Epidermal melanocyte (primary cell): ENCODE results near the gene XPA.
"Not testable (repeated sequence)": the region's sequence is repeated elsewhere in the genome, so short reads cannot be mapped to it uniquely, and the experiment has no call there.

Experiments used
- DNase-seq: peaks from one replicate; pipeline ENCODE4 v3.0.0; 2011; ENCODE audit warnings: low spot score; ENCODE audit not compliant: insufficient read length

XPA gene

GRCh38 chr9:97696803-97697601, at the start of gene XPA:
TSS of gene XPA (minus strand) at chr9:97697340. CDS start at chr9:97697292, 48 bp downstream.
- peak; percentile 94 for DNase-seq

GRCh38 chr9:97744710-97745708, 47.9 kb upstream of the XPA start:
- no peak for DNase-seq

GRCh38 chr9:97744025-97744424, 46.9 kb upstream of the XPA start:
- not testable (repeated sequence) for DNase-seq

- no peak for DNase-seq
Measured at GRCh38 chr9:97742545-97742944, 45.4 kb upstream of the XPA start.

DNA sequence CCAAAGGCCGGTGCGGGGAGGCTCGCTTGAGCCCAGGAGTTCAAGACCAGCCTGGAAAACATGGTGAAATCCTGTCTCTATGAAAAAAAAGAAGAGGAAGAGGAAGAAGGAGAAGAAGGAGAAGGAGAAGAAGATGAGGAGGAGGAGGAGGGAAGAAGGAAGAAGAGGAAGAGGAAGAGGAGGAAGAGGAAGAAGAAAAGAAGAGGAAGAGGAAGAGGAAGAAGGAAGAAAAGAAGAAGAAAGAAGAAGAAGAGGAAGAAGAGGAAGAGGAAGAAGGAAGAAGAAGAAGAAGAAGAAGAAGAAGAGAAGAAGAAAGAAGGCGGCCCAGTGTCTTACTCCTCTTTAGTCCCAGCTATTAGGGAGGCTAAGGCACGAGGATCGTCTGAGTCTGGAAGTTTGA, 44.8 kb upstream of the XPA start:
- DNase-seq, result no peak

GRCh38 chr9:97740848-97741821, 44.0 kb upstream of the XPA start:
- DNase-seq, result no peak

DNA sequence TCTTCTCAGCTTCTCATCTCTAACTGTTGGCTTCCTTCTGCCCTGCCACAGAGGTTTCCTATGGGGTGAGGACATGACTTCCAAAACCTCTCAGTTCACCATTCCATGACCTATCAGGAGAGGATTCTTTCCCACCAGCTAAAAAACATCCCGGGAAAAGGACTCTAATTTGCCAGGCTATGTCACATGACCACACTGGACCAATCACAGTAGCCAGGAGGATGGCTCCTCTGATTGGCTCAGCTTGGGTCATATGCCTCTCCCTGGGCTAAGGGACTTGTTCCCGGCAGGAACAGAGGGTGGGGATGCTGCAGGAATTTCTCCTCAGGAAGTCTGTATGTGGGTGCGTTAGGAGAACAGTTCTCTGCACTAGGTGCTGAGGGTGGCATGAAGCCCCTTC, 40.3 kb upstream of the XPA start:
- DNase-seq, result no peak

DNA sequence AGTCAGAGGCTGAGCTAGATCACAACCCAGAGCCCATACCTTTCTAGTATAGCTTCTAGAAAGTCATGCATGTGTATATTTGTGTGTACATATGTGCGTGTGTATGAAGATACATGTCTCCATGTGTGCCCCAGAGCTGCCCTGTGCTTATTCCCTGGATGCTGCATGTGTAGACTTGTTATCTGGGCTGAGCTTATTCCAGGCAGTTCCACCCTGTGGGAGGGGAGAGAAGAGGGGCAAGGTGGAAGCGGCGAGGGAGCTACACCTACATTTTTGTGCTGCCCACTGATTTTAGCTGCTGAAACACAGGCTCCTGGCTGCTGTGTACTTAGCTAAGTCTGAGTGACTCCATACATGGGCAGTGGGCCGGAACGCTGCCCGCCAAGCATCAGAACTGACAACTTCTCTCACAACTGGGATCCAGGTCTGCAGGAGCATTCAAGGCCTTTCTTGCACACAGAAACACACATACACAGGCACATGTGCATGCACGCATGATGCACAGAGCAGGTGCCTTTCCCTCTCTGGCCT, 38.0 kb upstream of the XPA start:
- no peak for DNase-seq

DNA sequence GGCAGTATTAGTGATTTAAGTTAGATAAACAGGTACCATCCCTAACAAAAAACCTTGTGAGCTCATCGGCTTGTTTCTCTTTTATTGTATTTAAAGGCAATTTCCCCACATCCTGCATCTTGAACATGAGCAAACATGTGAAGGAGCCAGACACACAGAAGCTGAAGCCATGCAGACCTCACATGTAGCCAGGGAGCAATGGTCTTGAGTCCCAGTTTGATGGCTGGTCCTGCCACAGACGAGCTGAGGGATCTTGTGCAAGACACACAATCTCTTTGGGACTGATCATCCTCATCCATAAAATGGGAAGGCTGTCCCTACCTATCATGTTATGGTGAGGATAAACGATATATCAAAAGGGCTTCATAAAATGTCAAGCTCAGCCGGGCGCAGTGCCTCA, 29.6 kb upstream of the XPA start:
- no peak for DNase-seq

DNA sequence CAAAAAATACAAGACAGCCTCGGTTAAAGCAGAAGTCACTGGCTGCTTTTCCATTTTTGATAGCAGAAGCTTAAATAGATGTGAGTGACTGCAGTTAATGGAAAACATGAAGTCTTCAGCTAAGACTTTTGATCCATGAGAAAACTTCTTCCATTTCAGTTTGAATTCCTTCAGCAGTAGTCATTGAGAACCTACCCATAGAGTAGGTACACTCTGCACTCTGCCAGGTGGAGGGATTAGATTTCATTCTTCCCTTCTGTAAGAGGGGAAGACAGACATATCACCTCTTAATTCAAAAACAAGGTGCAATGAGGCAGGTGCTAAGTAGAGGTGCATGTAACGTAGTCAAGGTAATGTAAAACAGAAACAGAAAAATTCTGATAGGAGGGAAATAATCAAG, 26.7 kb upstream of the XPA start:
- DNase-seq, result no peak

- no peak for DNase-seq
Measured at GRCh38 chr9:97722331-97722730, 25.2 kb upstream of the XPA start.

- DNase-seq, result no peak
Measured at GRCh38 chr9:97721396-97721795, 24.3 kb upstream of the XPA start.

DNA sequence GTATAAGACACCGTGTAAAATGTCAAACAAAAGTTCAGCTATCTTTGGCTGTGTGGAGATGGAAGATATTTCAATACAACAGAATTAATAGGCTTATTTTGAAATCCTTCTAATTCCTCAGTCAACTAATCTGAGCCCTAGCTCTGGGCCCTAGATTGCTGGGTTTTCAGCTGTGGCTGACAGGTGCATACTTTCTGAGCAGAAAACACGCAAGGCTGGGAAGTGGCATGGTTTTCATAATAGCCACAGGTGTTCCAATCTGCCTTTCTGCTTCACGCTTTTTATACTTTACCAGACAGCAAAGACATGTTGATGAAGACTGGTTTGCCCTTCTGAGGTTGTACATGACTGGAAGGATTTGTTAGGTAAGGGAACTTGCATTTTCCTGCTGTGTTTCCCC, 20.7 kb upstream of the XPA start:
- DNase-seq, result no peak

- no peak for DNase-seq
Measured at GRCh38 chr9:97714435-97714834, 17.3 kb upstream of the XPA start.

DNA sequence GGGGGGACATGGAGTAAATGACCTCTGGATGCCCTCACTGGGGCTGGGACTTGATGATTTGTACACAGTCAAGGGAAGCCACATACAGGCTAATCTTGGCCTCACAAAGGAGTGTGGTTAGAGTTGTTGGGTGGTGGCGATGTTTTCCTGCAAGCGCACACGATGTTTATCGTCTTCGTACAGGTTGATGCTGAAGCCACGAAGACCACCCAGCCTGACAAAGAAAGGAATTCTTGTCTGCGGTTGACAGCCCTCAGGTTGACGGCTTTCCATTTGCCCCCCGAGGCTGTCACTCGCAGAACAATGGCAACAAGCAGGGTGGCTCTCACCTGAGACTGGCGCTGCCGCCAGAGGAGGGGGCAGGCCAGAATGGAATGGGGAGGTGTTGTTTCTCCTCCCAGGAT, 14.1 kb upstream of the XPA start:
- no peak for DNase-seq

- DNase-seq, result peak; percentile 75
Measured at GRCh38 chr9:97710356-97711222, 13.4 kb upstream of the XPA start.

DNA sequence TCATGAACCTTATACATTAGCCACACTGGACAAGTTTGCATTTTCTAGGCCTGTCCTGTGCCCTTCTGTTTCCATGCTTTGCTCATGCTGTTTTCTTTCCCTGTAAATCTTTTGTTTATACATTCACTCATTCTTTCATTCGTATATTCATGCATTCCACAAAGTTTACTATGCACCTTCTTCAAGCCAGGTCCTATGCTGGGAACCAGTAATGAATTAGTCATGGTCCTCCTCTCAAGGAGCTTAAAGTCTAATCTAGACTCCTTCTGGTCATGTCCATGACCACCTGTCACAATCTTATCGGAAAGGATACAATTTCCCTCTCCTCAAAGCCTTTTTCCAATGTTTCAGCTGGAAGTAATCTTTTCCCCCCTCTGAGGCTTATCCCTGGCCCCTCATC, 9.1 kb upstream of the XPA start:
- no peak for DNase-seq

DNA sequence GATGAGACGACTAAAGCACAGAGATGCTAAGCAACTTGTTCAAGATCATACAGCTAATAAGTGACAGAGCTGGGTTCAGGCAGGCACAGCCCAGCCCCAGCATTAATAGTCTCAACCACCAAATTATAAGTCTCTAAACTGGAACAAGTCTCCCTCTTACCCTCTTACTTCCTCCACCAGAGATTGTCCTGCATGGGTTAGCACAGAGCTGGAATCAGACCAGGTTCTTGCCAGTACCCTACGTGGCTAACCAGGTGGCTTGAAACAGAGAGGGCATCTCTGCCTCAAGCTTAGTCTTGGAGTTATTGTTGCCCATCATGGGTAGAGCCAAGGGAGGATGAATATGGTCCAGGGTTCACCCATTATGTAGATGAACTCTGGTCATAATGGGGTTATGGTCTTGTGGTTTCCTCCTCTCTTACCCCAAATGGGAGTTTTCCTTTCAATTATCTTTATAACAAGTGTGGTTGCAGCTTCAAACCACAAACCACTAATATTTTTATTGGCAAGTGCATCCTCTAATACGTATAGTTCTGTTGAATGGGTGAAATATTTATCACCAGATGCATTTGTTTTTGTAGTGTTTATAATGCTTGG, 8.3 kb upstream of the XPA start:
- no peak for DNase-seq

- DNase-seq, result no peak
Measured at GRCh38 chr9:97704851-97705250, 7.7 kb upstream of the XPA start.

GRCh38 chr9:97704345-97704677, 7.2 kb upstream of the XPA start:
- no peak for DNase-seq
